HL-60 (cell line): ENCODE data around the gene ESPN.

Source experiments
- DNase-seq, 2 experiments: peaks; one replicate each; pipeline ENCODE4 v3.0.0-alpha.2; 2010 to 2020; ENCODE audit warnings: low read depth in 1 of 2, low spot score in 1 of 2
- H3K27ac ChIP-seq: fragments of 250-450 bp; sonication (Bioruptor Pico); replicated peaks from 2 replicates; pipeline ENCODE4 v1.5.1; 2020; ENCODE audit warnings: mild to moderate bottlenecking, moderate library complexity
- H3K27me3 ChIP-seq: fragments of 250-450 bp; sonication (Bioruptor Pico); 2 replicates; pipeline ENCODE4 v1.5.1; 2021; ENCODE audit warnings: mild to moderate bottlenecking, moderate library complexity; ENCODE audit not compliant: insufficient read depth, poor library complexity, severe bottlenecking
- H3K4me3 ChIP-seq: replicated peaks from 2 replicates; pipeline ENCODE4 v1.5.1; 2011; ENCODE audit warnings: mild to moderate bottlenecking, control low read depth, low read length; ENCODE audit not compliant: insufficient read depth
- GABPA ChIP-seq: IDR thresholded peaks from 2 replicates; pipeline ENCODE4 v1.6.1; 2012; ENCODE audit warnings: low read depth
- POLR2AphosphoS5 ChIP-seq: IDR thresholded peaks from 2 replicates; pipeline ENCODE4 v1.6.1; 2012; ENCODE audit warnings: low read depth
- SPI1 ChIP-seq: IDR thresholded peaks from 2 replicates; pipeline ENCODE4 v1.6.1; 2012; ENCODE audit warnings: low read depth, mild to moderate bottlenecking, borderline replicate concordance
- long read RNA-seq: library from polyadenylated mRNA; unstranded; transcript quantifications from one replicate; pipeline ENCODE4 v2.0.0, GENCODE V29; 2020
- TF ChIP-seq, protein P1 (sequence below): IDR thresholded peaks from one replicate; pipeline ENCODE4 v1.5.1; 2011; ENCODE audit warnings: low read length, control low read depth, inconsistent platforms; ENCODE audit not compliant: insufficient read depth
- TF ChIP-seq, protein P2 (sequence below): IDR thresholded peaks from 2 replicates; pipeline ENCODE4 v1.6.1; 2012; ENCODE audit warnings: low read depth; ENCODE audit not compliant: insufficient replicate concordance

Gene ESPN
- long read RNA-seq = 0 reads

DNA sequence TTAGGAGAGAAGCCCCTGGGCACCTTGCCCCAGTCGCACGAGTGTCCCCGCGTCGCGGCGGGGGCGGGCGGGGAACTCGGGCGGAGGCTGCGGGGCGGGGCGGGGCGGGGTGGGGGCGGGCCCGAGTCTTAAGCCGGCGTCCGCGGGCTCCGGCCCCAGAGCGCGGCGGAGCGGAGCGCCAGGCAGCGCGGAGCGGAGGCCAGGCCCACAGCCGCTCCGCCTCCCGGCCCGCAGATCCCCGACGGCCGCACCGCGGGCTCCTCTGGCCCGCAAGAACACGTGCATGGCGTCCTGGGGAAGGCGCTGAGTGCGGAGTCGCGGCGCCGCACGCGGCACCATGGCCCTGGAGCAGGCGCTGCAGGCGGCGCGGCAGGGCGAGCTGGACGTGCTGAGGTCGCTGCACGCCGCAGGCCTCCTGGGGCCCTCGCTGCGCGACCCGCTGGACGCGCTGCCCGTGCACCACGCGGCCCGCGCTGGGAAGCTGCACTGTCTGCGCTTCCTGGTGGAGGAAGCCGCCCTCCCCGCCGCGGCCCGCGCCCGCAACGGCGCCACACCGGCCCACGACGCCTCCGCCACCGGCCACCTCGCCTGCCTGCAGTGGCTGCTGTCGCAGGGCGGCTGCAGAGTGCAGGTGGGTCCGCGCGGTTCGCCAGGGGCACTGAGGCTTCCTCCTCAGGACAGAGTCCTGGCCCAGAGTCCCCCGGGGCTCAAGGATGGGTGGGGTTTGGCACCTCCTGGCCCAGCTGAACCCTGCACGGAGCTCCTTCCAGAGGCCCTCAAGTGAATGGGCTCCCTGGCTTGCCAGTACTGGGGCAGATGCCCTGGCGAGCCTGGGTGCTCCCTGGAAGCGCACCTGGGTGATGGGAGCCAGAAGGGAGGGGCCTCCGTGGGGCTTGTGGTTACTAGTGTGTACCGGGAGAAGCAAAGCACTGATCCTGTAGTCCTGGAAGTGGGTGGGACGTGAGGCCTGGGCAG, at the start of gene ESPN:
ESPN (plus strand) TSS at position 158 of the 975 bp plus-strand sequence; CDS start at position 338, 180 bp downstream.
- Histone ChIP-seq H3K27ac (no peak within 1 kb of the TSS), H3K27me3 (peaks cover 70% of the 10 kb centered on the region), H3K4me3 (no peak within 1 kb of the TSS)
- DNase-seq = no peak
- TF ChIP-seq, protein P1, sequence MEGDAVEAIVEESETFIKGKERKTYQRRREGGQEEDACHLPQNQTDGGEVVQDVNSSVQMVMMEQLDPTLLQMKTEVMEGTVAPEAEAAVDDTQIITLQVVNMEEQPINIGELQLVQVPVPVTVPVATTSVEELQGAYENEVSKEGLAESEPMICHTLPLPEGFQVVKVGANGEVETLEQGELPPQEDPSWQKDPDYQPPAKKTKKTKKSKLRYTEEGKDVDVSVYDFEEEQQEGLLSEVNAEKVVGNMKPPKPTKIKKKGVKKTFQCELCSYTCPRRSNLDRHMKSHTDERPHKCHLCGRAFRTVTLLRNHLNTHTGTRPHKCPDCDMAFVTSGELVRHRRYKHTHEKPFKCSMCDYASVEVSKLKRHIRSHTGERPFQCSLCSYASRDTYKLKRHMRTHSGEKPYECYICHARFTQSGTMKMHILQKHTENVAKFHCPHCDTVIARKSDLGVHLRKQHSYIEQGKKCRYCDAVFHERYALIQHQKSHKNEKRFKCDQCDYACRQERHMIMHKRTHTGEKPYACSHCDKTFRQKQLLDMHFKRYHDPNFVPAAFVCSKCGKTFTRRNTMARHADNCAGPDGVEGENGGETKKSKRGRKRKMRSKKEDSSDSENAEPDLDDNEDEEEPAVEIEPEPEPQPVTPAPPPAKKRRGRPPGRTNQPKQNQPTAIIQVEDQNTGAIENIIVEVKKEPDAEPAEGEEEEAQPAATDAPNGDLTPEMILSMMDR = no peak
- no peak for TF ChIP-seq GABPA
- TF ChIP-seq POLR2AphosphoS5 = no peak
- TF ChIP-seq, protein P2, sequence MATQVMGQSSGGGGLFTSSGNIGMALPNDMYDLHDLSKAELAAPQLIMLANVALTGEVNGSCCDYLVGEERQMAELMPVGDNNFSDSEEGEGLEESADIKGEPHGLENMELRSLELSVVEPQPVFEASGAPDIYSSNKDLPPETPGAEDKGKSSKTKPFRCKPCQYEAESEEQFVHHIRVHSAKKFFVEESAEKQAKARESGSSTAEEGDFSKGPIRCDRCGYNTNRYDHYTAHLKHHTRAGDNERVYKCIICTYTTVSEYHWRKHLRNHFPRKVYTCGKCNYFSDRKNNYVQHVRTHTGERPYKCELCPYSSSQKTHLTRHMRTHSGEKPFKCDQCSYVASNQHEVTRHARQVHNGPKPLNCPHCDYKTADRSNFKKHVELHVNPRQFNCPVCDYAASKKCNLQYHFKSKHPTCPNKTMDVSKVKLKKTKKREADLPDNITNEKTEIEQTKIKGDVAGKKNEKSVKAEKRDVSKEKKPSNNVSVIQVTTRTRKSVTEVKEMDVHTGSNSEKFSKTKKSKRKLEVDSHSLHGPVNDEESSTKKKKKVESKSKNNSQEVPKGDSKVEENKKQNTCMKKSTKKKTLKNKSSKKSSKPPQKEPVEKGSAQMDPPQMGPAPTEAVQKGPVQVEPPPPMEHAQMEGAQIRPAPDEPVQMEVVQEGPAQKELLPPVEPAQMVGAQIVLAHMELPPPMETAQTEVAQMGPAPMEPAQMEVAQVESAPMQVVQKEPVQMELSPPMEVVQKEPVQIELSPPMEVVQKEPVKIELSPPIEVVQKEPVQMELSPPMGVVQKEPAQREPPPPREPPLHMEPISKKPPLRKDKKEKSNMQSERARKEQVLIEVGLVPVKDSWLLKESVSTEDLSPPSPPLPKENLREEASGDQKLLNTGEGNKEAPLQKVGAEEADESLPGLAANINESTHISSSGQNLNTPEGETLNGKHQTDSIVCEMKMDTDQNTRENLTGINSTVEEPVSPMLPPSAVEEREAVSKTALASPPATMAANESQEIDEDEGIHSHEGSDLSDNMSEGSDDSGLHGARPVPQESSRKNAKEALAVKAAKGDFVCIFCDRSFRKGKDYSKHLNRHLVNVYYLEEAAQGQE = no peak
- no peak for TF ChIP-seq SPI1

- H3K27ac ChIP-seq = no peak overlapping the region
- DNase-seq = no peak
Observed at GRCh38 chr1:6378096-6378746, 46.4 kb upstream of the ESPN start.

GRCh38 chr1:6380037-6380436, 44.5 kb upstream of the ESPN start:
- H3K27ac ChIP-seq = no peak overlapping the region
- no peak overlapping the region for H3K4me3 ChIP-seq
- no peak for DNase-seq
- TF ChIP-seq, protein P2 = no peak
- TF ChIP-seq, protein P1 = no peak
- TF ChIP-seq POLR2AphosphoS5 = no peak
- no peak for TF ChIP-seq SPI1
- TF ChIP-seq GABPA = no peak
- no peaks in the 10 kb centered on the region for H3K27me3 ChIP-seq

More at GRCh38 chr1:6378096-6378746, 46.4 kb upstream of the ESPN start:
- TF ChIP-seq SPI1 (no peak), GABPA (no peak), POLR2AphosphoS5 (no peak)
- TF ChIP-seq, protein P2 = no peak
- TF ChIP-seq, protein P1 = no peak
- Histone ChIP-seq H3K27me3 (no peaks in the 10 kb centered on the region), H3K4me3 (no peak overlapping the region)
